ENCODE results near the gene MESP1. TPM values are rescaled to one million over a fixed set of nuclear protein-coding genes. Genes with fewer than 3 reads are reported as not detected.

MESP1 gene
- total RNA-seq, 1 experiment from 2014 or later: 8.8 TPM

DNA sequence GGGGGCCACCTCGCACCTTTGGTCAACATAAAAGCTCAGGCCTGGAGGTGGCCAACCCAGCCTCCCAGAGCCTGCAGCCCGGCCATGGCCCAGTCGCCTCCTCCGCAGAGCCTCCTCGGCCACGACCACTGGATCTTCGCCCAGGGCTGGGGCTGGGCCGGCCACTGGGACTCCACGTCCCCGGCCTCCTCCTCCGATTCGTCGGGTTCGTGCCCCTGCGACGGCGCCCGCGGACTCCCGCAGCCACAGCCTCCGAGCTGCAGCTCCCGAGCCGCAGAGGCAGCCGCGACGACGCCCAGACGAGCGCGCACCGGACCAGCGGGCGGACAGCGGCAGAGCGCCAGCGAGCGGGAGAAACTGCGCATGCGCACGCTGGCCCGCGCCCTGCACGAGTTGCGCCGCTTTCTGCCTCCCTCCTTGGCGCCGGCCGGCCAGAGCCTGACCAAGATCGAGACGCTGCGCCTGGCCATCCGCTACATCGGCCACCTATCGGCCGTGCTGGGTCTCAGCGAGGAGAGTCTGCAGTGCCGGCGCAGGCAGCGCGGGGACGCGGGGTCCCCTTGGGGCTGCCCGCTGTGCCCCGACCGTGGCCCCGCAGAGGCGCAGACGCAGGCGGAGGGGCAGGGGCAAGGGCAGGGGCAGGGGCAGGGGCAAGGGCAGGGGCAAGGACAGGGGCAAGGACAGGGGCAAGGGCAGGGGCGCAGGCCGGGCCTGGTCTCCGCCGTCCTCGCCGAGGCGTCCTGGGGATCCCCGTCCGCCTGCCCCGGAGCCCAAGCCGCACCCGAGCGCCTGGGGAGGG, 25.4 kb upstream of the MESP1 start, which contains the start of gene MESP2 (continued):
- TF ChIP-seq, protein P1, sequence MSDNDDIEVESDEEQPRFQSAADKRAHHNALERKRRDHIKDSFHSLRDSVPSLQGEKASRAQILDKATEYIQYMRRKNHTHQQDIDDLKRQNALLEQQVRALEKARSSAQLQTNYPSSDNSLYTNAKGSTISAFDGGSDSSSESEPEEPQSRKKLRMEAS (IDR thresholded peaks at IDR 0.05): peak; percentile 98
- peak; percentile 48; the same call in 1 of the 2 replicates for TF ChIP-seq POLR2AphosphoS5 (IDR thresholded peaks at IDR 0.05; ENCODE audit: low read depth, low read length)

DNA sequence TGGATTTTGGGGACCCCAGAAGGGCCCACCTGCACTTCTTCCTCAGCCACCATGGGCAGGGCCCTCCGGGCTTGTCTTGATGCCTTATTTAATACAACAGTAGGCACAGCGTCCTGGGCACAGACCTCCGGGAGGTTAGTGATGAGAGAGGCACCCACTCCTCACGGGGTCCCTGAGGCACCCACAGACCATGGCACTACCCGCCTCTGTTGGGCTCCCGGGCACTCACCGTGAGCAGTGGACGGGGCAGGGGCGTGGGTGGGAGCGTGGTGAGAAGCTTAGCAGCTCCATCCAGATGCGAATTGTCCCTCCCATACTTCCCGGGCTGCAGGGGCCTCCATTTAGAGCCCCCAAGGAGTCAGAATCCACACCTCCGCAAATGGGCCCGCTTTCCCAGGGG, 24.8 kb upstream of the MESP1 start:
- no peak for ATAC-seq
- Histone ChIP-seq H3K9me2 (ENCODE audit: insufficient read depth) (no peaks in the 10 kb centered on the region), H3K9ac (ENCODE audit: low read length) (peak overlapping the region; percentile 40; the same call in 1 of the 2 replicates), H3K27me3 (ENCODE audit: insufficient read depth, low read length) (no peaks in the 10 kb centered on the region), H4K20me1 (ENCODE audit: insufficient read depth) (no peaks in the 10 kb centered on the region), H3K36me3 (ENCODE audit: control insufficient read depth in 1 of 2, insufficient read depth in 2 of 2, low read length in 2 of 2) (no peaks in the 10 kb centered on the region), H3K4me2 (ENCODE audit: low read length) (peak overlapping the region; percentile 75), H3K27ac (ENCODE audit: low read depth, low read length) (peak overlapping the region; percentile 53; the same call in 1 of the 2 replicates), H2AFZ (ENCODE audit: low read depth, low read length, poor library complexity, severe bottlenecking) (no peak overlapping the region), H3K4me1 (ENCODE audit: control insufficient read depth in 1 of 2, insufficient read depth in 2 of 2, low read length in 2 of 2) (peaks cover 6 to 39% of the 10 kb centered on the region in 2 experiments), H3K4me3 (replicated peaks in 1 of 2; ENCODE audit: low read depth in 1 of 2, low read length in 2 of 2) (no peak overlapping the region), H3K9me3 (ENCODE audit: control insufficient read depth in 1 of 2, insufficient read depth in 1 of 2, low read depth in 1 of 2, low read length in 2 of 2) (no peaks in the 10 kb centered on the region), H3K79me2 (ENCODE audit: insufficient read depth, low read length) (no peaks in the 10 kb centered on the region)
- ChIA-PET RAD21 (ENCODE audit: low non-redundant PET in 1 of 2, low total read pairs in 2 of 2, uncharacterized antibody in 2 of 2, unreplicated experiment in 2 of 2) (interaction anchor here in 1 of 2 experiments (1.0 kb wide), 1 partner anchor 99 kb away, joined by 3 read pairs; no protein-coding TSS in a partner anchor), POLR2A (no interaction called here), CTCF (interaction anchor here (2.5 kb wide), 1 partner anchor 15 kb away, joined by 10 read pairs; no protein-coding TSS in a partner anchor)
- intact Hi-C loops (cut with micrococcal nuclease): no loop called here
- no TSS peak for BruUV-seq (replicated peaks)
- DNase-seq (ENCODE audit: low read depth, low spot score): no peak
- TF ChIP-seq, protein P2, sequence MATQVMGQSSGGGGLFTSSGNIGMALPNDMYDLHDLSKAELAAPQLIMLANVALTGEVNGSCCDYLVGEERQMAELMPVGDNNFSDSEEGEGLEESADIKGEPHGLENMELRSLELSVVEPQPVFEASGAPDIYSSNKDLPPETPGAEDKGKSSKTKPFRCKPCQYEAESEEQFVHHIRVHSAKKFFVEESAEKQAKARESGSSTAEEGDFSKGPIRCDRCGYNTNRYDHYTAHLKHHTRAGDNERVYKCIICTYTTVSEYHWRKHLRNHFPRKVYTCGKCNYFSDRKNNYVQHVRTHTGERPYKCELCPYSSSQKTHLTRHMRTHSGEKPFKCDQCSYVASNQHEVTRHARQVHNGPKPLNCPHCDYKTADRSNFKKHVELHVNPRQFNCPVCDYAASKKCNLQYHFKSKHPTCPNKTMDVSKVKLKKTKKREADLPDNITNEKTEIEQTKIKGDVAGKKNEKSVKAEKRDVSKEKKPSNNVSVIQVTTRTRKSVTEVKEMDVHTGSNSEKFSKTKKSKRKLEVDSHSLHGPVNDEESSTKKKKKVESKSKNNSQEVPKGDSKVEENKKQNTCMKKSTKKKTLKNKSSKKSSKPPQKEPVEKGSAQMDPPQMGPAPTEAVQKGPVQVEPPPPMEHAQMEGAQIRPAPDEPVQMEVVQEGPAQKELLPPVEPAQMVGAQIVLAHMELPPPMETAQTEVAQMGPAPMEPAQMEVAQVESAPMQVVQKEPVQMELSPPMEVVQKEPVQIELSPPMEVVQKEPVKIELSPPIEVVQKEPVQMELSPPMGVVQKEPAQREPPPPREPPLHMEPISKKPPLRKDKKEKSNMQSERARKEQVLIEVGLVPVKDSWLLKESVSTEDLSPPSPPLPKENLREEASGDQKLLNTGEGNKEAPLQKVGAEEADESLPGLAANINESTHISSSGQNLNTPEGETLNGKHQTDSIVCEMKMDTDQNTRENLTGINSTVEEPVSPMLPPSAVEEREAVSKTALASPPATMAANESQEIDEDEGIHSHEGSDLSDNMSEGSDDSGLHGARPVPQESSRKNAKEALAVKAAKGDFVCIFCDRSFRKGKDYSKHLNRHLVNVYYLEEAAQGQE (IDR thresholded peaks at IDR 0.05; ENCODE audit: low read depth): no peak
- TF ChIP-seq YY1 (IDR thresholded peaks at IDR 0.05; ENCODE audit: extremely low read depth, insufficient replicate concordance, low read depth, low read length) (no peak), SP1 (IDR thresholded peaks at IDR 0.05; ENCODE audit: low read depth) (no peak), TCF7L2 (IDR thresholded peaks at IDR 0.05; ENCODE audit: borderline replicate concordance, extremely low read depth, insufficient read depth, insufficient read length) (no peak), JUND (IDR thresholded peaks at IDR 0.05) (no peak), ZFX (IDR thresholded peaks at IDR 0.05) (no peak), POLR2AphosphoS5 (IDR thresholded peaks at IDR 0.05; ENCODE audit: low read depth, low read length) (no peak), RAD21 (IDR thresholded peaks at IDR 0.05; ENCODE audit: low read depth) (no peak), CBX3 (IDR thresholded peaks at IDR 0.05; ENCODE audit: low read depth) (no peak), ELF1 (IDR thresholded peaks at IDR 0.05; ENCODE audit: borderline replicate concordance, low read depth) (no peak), EZH2phosphoT487 (IDR thresholded peaks at IDR 0.05; ENCODE audit: borderline replicate concordance) (no peak), SRF (IDR thresholded peaks at IDR 0.05; ENCODE audit: low read depth) (no peak), SIN3A (IDR thresholded peaks at IDR 0.05; ENCODE audit: low read depth) (no peak), FOSL1 (IDR thresholded peaks at IDR 0.05; ENCODE audit: low read depth) (no peak), POLR2A (IDR thresholded peaks at IDR 0.05; ENCODE audit: borderline replicate concordance, extremely low read depth, insufficient read depth, insufficient read length) (no peak), ZNF274 (IDR thresholded peaks at IDR 0.05; ENCODE audit: low read depth, low read length) (no peak)
- TF ChIP-seq, protein P3, sequence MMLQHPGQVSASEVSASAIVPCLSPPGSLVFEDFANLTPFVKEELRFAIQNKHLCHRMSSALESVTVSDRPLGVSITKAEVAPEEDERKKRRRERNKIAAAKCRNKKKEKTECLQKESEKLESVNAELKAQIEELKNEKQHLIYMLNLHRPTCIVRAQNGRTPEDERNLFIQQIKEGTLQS (IDR thresholded peaks at IDR 0.05): no peak
- TF ChIP-seq, protein P4, sequence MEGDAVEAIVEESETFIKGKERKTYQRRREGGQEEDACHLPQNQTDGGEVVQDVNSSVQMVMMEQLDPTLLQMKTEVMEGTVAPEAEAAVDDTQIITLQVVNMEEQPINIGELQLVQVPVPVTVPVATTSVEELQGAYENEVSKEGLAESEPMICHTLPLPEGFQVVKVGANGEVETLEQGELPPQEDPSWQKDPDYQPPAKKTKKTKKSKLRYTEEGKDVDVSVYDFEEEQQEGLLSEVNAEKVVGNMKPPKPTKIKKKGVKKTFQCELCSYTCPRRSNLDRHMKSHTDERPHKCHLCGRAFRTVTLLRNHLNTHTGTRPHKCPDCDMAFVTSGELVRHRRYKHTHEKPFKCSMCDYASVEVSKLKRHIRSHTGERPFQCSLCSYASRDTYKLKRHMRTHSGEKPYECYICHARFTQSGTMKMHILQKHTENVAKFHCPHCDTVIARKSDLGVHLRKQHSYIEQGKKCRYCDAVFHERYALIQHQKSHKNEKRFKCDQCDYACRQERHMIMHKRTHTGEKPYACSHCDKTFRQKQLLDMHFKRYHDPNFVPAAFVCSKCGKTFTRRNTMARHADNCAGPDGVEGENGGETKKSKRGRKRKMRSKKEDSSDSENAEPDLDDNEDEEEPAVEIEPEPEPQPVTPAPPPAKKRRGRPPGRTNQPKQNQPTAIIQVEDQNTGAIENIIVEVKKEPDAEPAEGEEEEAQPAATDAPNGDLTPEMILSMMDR (IDR thresholded peaks at IDR 0.05 in 2 of 3, conservative IDR thresholded peaks at IDR 0.05 in 1 of 3; ENCODE audit: borderline replicate concordance in 1 of 3, insufficient read depth in 1 of 3, low read depth in 2 of 3, low read length in 2 of 3): no peak
